HAP-1 (cell line): Measurements from ENCODE around the gene MAP7D2.
"Not testable (repeated sequence)": the region's sequence is repeated elsewhere in the genome, so short reads cannot be mapped to it uniquely, and the experiment has no call there.

Source experiments
- DNase-seq, 2 experiments: peaks; one replicate each; pipeline ENCODE4 v3.0.0-alpha.2; 2016 to 2020; ENCODE audit warnings: low spot score in 2 of 2
- H3K27me3 ChIP-seq: fragments of 250-450 bp; sonication (Bioruptor Pico); 2 replicates; pipeline ENCODE4 v1.5.1; 2020; ENCODE audit warnings: low read depth, mild to moderate bottlenecking, moderate library complexity
- H3K36me3 ChIP-seq: fragments of 250-450 bp; sonication (Bioruptor Pico); replicated peaks from 2 replicates; pipeline ENCODE4 v1.5.1; 2020; ENCODE audit warnings: mild to moderate bottlenecking
- H3K4me1 ChIP-seq: fragments of 250-450 bp; sonication (Bioruptor Pico); 2 replicates; pipeline ENCODE4 v1.5.1; 2020; ENCODE audit warnings: mild to moderate bottlenecking
- H3K4me3 ChIP-seq: fragments of 250-450 bp; sonication (Bioruptor Pico); 2 replicates; pipeline ENCODE4 v1.5.1; 2020; ENCODE audit warnings: mild to moderate bottlenecking, moderate library complexity
- H3K9me3 ChIP-seq: fragments of 250-450 bp; sonication (Bioruptor Pico); 2 replicates; pipeline ENCODE4 v1.5.1; 2020; ENCODE audit warnings: mild to moderate bottlenecking, moderate library complexity
- in situ Hi-C: fragments of 300-500 bp; cut with MboI; formaldehyde crosslinking; loops from 3 replicates; pipeline ENCODE4 v1.14.3; 2020; ENCODE audit warnings: low sequenced_read_pairs, inconsistent platforms, mixed read lengths

The MAP7D2 gene

GRCh38 chrX:20116577-20117240 is at the start of gene MAP7D2:
MAP7D2 (minus strand) TSS chrX:20116907; CDS start chrX:20116879, 28 bp downstream.
- no peak for DNase-seq
- Histone ChIP-seq H3K4me1 (no peaks in the 10 kb centered on the region), H3K4me3 (no peak within 1 kb of the TSS), H3K9me3 (no peaks in the 10 kb centered on the region), H3K36me3 (no peaks in the 10 kb centered on the region), H3K27me3 (no peaks in the 10 kb centered on the region)
- in situ Hi-C loops: no loop called here

- in situ Hi-C loops, H3K9me3 ChIP-seq: not testable (repeated sequence)
- H3K36me3 ChIP-seq: peaks cover 21% of the 10 kb centered on the region
Observed at GRCh38 chrX:20162516-20162915, 45.8 kb upstream of the MAP7D2 start.

GRCh38 chrX:20159797-20160385 is 43.2 kb upstream of the MAP7D2 start:
- Histone ChIP-seq H3K27me3 (no peaks in the 10 kb centered on the region), H3K4me3 (no peak overlapping the region), H3K36me3 (peaks cover 29% of the 10 kb centered on the region), H3K4me1 (peaks cover 3% of the 10 kb centered on the region), H3K9me3 (no peaks in the 10 kb centered on the region)
- no peak for DNase-seq
- in situ Hi-C loops: no loop called here

More at GRCh38 chrX:20162516-20162915, 45.8 kb upstream of the MAP7D2 start:
- H3K27me3 ChIP-seq, H3K4me3 ChIP-seq, H3K4me1 ChIP-seq, DNase-seq: not testable (repeated sequence)

- peaks cover 17% of the 10 kb centered on the region for H3K36me3 ChIP-seq
Observed at GRCh38 chrX:20151689-20152088, 35.0 kb upstream of the MAP7D2 start.

GRCh38 chrX:20149326-20149725 is 32.6 kb upstream of the MAP7D2 start:
- peaks cover 4% of the 10 kb centered on the region for H3K36me3 ChIP-seq
- H3K4me1 ChIP-seq: no peaks in the 10 kb centered on the region
- in situ Hi-C loops: no loop called here
- DNase-seq: no peak
- H3K9me3 ChIP-seq: no peaks in the 10 kb centered on the region
- H3K4me3 ChIP-seq: no peak overlapping the region
- no peaks in the 10 kb centered on the region for H3K27me3 ChIP-seq

More at GRCh38 chrX:20151689-20152088, 35.0 kb upstream of the MAP7D2 start:
- Histone ChIP-seq H3K4me1 (peaks cover 3% of the 10 kb centered on the region), H3K4me3 (no peak overlapping the region), H3K27me3 (no peaks in the 10 kb centered on the region), H3K9me3 (no peaks in the 10 kb centered on the region)
- in situ Hi-C loops: no loop called here
- no peak for DNase-seq

- Histone ChIP-seq H3K27me3 (no peaks in the 10 kb centered on the region), H3K4me1 (no peaks in the 10 kb centered on the region), H3K4me3 (no peak overlapping the region), H3K36me3 (no peaks in the 10 kb centered on the region; the same call in 1 of the 2 replicates), H3K9me3 (no peaks in the 10 kb centered on the region)
- no peak for DNase-seq
- in situ Hi-C loops: no loop called here
Observed at GRCh38 chrX:20147561-20147960, 30.9 kb upstream of the MAP7D2 start.

- Histone ChIP-seq H3K4me3 (no peak overlapping the region), H3K9me3 (no peaks in the 10 kb centered on the region), H3K4me1 (peaks cover 8% of the 10 kb centered on the region), H3K27me3 (no peaks in the 10 kb centered on the region), H3K36me3 (peaks cover 10% of the 10 kb centered on the region)
- in situ Hi-C loops: no loop called here
- no peak for DNase-seq
Observed at GRCh38 chrX:20144491-20144890, 27.8 kb upstream of the MAP7D2 start.

GRCh38 chrX:20143561-20143960 is 26.9 kb upstream of the MAP7D2 start:
- Histone ChIP-seq H3K27me3 (no peaks in the 10 kb centered on the region), H3K4me3 (no peak overlapping the region), H3K4me1 (peaks cover 12% of the 10 kb centered on the region), H3K9me3 (no peaks in the 10 kb centered on the region), H3K36me3 (peaks cover 19% of the 10 kb centered on the region)
- no peak for DNase-seq
- in situ Hi-C loops: no loop called here

- Histone ChIP-seq H3K36me3 (peaks cover 24% of the 10 kb centered on the region), H3K4me3 (no peak overlapping the region), H3K4me1 (peaks cover 12% of the 10 kb centered on the region), H3K9me3 (no peaks in the 10 kb centered on the region), H3K27me3 (no peaks in the 10 kb centered on the region)
- in situ Hi-C loops: no loop called here
- no peak for DNase-seq
Observed at GRCh38 chrX:20143111-20143510, 26.4 kb upstream of the MAP7D2 start.

- Histone ChIP-seq H3K4me1 (peaks cover 16% of the 10 kb centered on the region), H3K9me3 (no peaks in the 10 kb centered on the region), H3K36me3 (peaks cover 38% of the 10 kb centered on the region), H3K27me3 (no peaks in the 10 kb centered on the region), H3K4me3 (peak within 1 kb of the TSS; percentile 96)
- in situ Hi-C loops: no loop called here
- DNase-seq: peak; percentile 99
Observed at GRCh38 chrX:20141281-20142220, 24.8 kb upstream of the MAP7D2 start, which contains the start of gene EIF1AX. EIF1AX (minus strand) TSS chrX:20141838; CDS start chrX:20141640, 198 bp downstream.

GRCh38 chrX:20140420-20140819 is 23.7 kb upstream of the MAP7D2 start:
- in situ Hi-C loops: no loop called here
- no peaks in the 10 kb centered on the region for H3K9me3 ChIP-seq
- peaks cover 49% of the 10 kb centered on the region for H3K36me3 ChIP-seq
- peak overlapping the region; percentile 96 for H3K4me3 ChIP-seq
- H3K27me3 ChIP-seq: no peaks in the 10 kb centered on the region
- H3K4me1 ChIP-seq: peaks cover 16% of the 10 kb centered on the region
- no peak for DNase-seq

GRCh38 chrX:20139966-20140365 is 23.3 kb upstream of the MAP7D2 start:
- Histone ChIP-seq H3K4me3 (peak overlapping the region; percentile 96), H3K36me3 (peaks cover 54% of the 10 kb centered on the region), H3K4me1 (peaks cover 16% of the 10 kb centered on the region), H3K9me3 (no peaks in the 10 kb centered on the region), H3K27me3 (no peaks in the 10 kb centered on the region)
- DNase-seq: no peak
- in situ Hi-C loops: no loop called here

- Histone ChIP-seq H3K36me3 (peaks cover 91% of the 10 kb centered on the region), H3K4me1 (peaks cover 16% of the 10 kb centered on the region), H3K9me3 (no peaks in the 10 kb centered on the region), H3K27me3 (no peaks in the 10 kb centered on the region), H3K4me3 (no peak overlapping the region)
- in situ Hi-C loops: no loop called here
- no peak for DNase-seq
Observed at GRCh38 chrX:20135944-20136343, 19.2 kb upstream of the MAP7D2 start.
